ENCODE data around the gene CFAP65. TPM values are rescaled to one million over a fixed set of nuclear protein-coding genes. Genes with fewer than 3 reads are reported as not detected.

Gene CFAP65
- total and polyA plus RNA-seq, 2 of the 13 experiments (the other 11 are each of a cell fraction or from before 2014, with no cell fraction given), result 0.05 TPM; not detected in 1

- TF ChIP-seq PRDM15 (CRISPR knock-in tag; IDR thresholded peaks at IDR 0.05) (no peak), STAT6 (CRISPR knock-in tag; IDR thresholded peaks at IDR 0.05; ENCODE audit: borderline replicate concordance) (no peak), SIX4 (CRISPR knock-in tag; IDR thresholded peaks at IDR 0.05) (peak; percentile 80; the same call in 1 of the 2 replicates), BRD4 (CRISPR knock-in tag; IDR thresholded peaks at IDR 0.05) (no peak), AGO1 (IDR thresholded peaks at IDR 0.05; ENCODE audit: low read depth, low read length, poor library complexity, severe bottlenecking) (no peak), ARNT (IDR thresholded peaks at IDR 0.05) (no peak), ZNF713 (CRISPR knock-in tag; IDR thresholded peaks at IDR 0.05) (no peak), GPN1 (CRISPR knock-in tag; IDR thresholded peaks at IDR 0.05; ENCODE audit: borderline replicate concordance) (no peak), ZNF572 (CRISPR knock-in tag; IDR thresholded peaks at IDR 0.05) (no peak), ETS1 (CRISPR knock-in tag; IDR thresholded peaks at IDR 0.05) (no peak), ZSCAN20 (CRISPR knock-in tag; IDR thresholded peaks at IDR 0.05; ENCODE audit: borderline replicate concordance) (no peak), CENPBD1 (CRISPR knock-in tag; IDR thresholded peaks at IDR 0.05; ENCODE audit: borderline replicate concordance, low read depth) (no peak), SCMH1 (CRISPR knock-in tag; IDR thresholded peaks at IDR 0.05; ENCODE audit: borderline replicate concordance) (no peak), RCOR2 (CRISPR knock-in tag; IDR thresholded peaks at IDR 0.05) (no peak), SOX6 (IDR thresholded peaks at IDR 0.05) (no peak), SOX6 (CRISPR knock-in tag; IDR thresholded peaks at IDR 0.05) (no peak), FOXP1 (IDR thresholded peaks at IDR 0.05) (no peak), FOXP1 (CRISPR knock-in tag; IDR thresholded peaks at IDR 0.05) (no peak; the same call in 1 of the 2 replicates), HNF4A (CRISPR knock-in tag; IDR thresholded peaks at IDR 0.05) (no peak), ZNF605 (CRISPR knock-in tag; IDR thresholded peaks at IDR 0.05) (peak; percentile 80)
Measured at GRCh38 chr2:219045937-219046550, 4.7 kb upstream of the CFAP65 start (continued).

All from HepG2 (cell line).